K562 (cell line): ENCODE measurements around the gene NTRK1. TPM values are rescaled to one million over a fixed set of nuclear protein-coding genes. Genes with fewer than 3 reads are reported as not detected.

Source experiments
- ATF3 ChIP-seq, 2 experiments: fragments of 450-650 bp in 1 of 2; sonication (generic) in 1 of 2; formaldehyde crosslinking in 1 of 2; IDR thresholded peaks in 1 of 2; conservative IDR thresholded peaks in 1 of 2; 2 replicates each; pipeline versions ENCODE4 v1.6.1 to v1.8.1; 2016 to 2023; ENCODE audit warnings: mild to moderate bottlenecking in 2 of 2, moderate library complexity in 2 of 2, inconsistent platforms in 1 of 2, missing genetic modification reagents in 1 of 2
- MCM7 ChIP-seq, 2 experiments: fragments of 450-650 bp; IDR thresholded peaks; 2 replicates each; pipeline ENCODE4 v1.6.1; 2016 to 2018
- MED1 ChIP-seq: sonication (generic); formaldehyde crosslinking; IDR thresholded peaks from 2 replicates; pipeline ENCODE4 v1.8.1; 2023; ENCODE audit warnings: missing genetic modification reagents, borderline replicate concordance
- PHB ChIP-seq: fragments of 250-450 bp; sonication (Bioruptor Pico); IDR thresholded peaks from 2 replicates; pipeline ENCODE4 v1.5.0; 2021
- POLR3A ChIP-seq: IDR thresholded peaks from 2 replicates; pipeline ENCODE4 v1.6.1; 2011; ENCODE audit warnings: borderline replicate concordance, mild to moderate bottlenecking, moderate library complexity; ENCODE audit not compliant: insufficient read length, insufficient read depth; ENCODE audit errors: extremely low read depth
- PTTG1 ChIP-seq: fragments of 450-650 bp; IDR thresholded peaks from 2 replicates; pipeline ENCODE4 v1.6.1; 2016; ENCODE audit warnings: low read depth, mild to moderate bottlenecking, missing genetic modification characterization, missing compliant biosample characterization
- SAP30 ChIP-seq: fragments of 200-600 bp; sonication (generic); IDR thresholded peaks from 2 replicates; pipeline ENCODE4 v1.6.1; 2012; ENCODE audit warnings: borderline replicate concordance, low read depth, mild to moderate bottlenecking, moderate library complexity, low read length, control low read depth, inconsistent platforms; ENCODE audit not compliant: insufficient read depth, poor library complexity, severe bottlenecking
- YBX1 ChIP-seq: fragments of 450-650 bp; IDR thresholded peaks from 2 replicates; pipeline ENCODE4 v1.7.1; 2016; ENCODE audit warnings: mild to moderate bottlenecking
- ZBTB8A ChIP-seq: fragments of 450-650 bp; IDR thresholded peaks from 2 replicates; pipeline ENCODE4 v1.6.1; 2018; ENCODE audit warnings: mild to moderate bottlenecking, moderate library complexity; ENCODE audit not compliant: partially characterized antibody
- polyA plus RNA-seq, 8 experiments: library from polyadenylated mRNA; depleted of rRNA in 4 of 8; stranded (reverse) in 5 of 8; unstranded in 3 of 8; fragments of >200 nt; fragmentation: Nextera tagmentation in 2 of 8; fragmentation: Illumina TruSeq in 1 of 8; extraction: Ambion mirVana in 2 of 8; extraction: Trizol in 1 of 8; gene quantifications; 2 replicates each; pipeline versions ENCODE4 v1.2.1 to v1.2.3, GENCODE V29; 2011 to 2014; ENCODE audit warnings: inconsistent platforms in 1 of 8, missing spikeins in 1 of 8
- total RNA-seq, 7 experiments: library from RNA; depleted of rRNA in 6 of 7; stranded (reverse); fragments of >200 nt in 6 of 7; fragmentation: Illumina TruSeq in 2 of 7; extraction: Trizol in 2 of 7; gene quantifications; 2 replicates each; pipeline versions ENCODE4 v1.2.1 to v1.2.3, GENCODE V29; 2011 to 2021; ENCODE audit warnings: low replicate concordance in 1 of 7
- TF ChIP-seq, protein P1 (sequence below): sonication (generic); formaldehyde crosslinking; IDR thresholded peaks from 2 replicates; pipeline ENCODE4 v1.9.0; 2022; ENCODE audit warnings: mild to moderate bottlenecking, missing genetic modification reagents
- TF ChIP-seq, protein P2 (sequence below): IDR thresholded peaks from 2 replicates; pipeline ENCODE4 v1.6.1; 2011; ENCODE audit not compliant: insufficient read length; ENCODE audit errors: extremely low read depth

The NTRK1 gene
- total and polyA plus RNA-seq, 9 of the 15 experiments (the other 6 are each of a cell fraction or from before 2014, with no cell fraction given), result 0.46 to 30.0 (median 7.9) TPM

GRCh38 chr1:156860628-156861423 is at the start of gene NTRK1 (continued):
- TF ChIP-seq ZBTB8A, result no peak
- TF ChIP-seq, protein P1, sequence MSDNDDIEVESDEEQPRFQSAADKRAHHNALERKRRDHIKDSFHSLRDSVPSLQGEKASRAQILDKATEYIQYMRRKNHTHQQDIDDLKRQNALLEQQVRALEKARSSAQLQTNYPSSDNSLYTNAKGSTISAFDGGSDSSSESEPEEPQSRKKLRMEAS, result peak; percentile 80
- TF ChIP-seq ATF3 (IDR thresholded peaks at IDR 0.05), result no peak
- TF ChIP-seq ATF3 (CRISPR knock-in tag; conservative IDR thresholded peaks at IDR 0.05), result no peak
- no peak for TF ChIP-seq POLR3A
- TF ChIP-seq PTTG1 (tag), result no peak
- no peak for TF ChIP-seq MED1
- no peak for TF ChIP-seq YBX1
- TF ChIP-seq MCM7 (IDR thresholded peaks at IDR 0.05), result no peak
- peak; percentile 40 for TF ChIP-seq SAP30
- TF ChIP-seq PHB, result no peak
- TF ChIP-seq, protein P2, sequence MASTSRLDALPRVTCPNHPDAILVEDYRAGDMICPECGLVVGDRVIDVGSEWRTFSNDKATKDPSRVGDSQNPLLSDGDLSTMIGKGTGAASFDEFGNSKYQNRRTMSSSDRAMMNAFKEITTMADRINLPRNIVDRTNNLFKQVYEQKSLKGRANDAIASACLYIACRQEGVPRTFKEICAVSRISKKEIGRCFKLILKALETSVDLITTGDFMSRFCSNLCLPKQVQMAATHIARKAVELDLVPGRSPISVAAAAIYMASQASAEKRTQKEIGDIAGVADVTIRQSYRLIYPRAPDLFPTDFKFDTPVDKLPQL, result no peak
